HG02970 (cell line): ENCODE measurements around the gene DUSP8.
"Not testable (repeated sequence)": the region's sequence is repeated elsewhere in the genome, so short reads cannot be mapped to it uniquely, and the experiment has no call there.

Experiments
- ATAC-seq: cut with Tn5 transposase; IDR thresholded peaks from one replicate; pipeline ENCODE4 v1.9.1; 2021; ENCODE audit warnings: mild to moderate bottlenecking, moderate library complexity, moderate number of reproducible peaks; ENCODE audit not compliant: unreplicated experiment, low FRiP score

The DUSP8 gene

DNA sequence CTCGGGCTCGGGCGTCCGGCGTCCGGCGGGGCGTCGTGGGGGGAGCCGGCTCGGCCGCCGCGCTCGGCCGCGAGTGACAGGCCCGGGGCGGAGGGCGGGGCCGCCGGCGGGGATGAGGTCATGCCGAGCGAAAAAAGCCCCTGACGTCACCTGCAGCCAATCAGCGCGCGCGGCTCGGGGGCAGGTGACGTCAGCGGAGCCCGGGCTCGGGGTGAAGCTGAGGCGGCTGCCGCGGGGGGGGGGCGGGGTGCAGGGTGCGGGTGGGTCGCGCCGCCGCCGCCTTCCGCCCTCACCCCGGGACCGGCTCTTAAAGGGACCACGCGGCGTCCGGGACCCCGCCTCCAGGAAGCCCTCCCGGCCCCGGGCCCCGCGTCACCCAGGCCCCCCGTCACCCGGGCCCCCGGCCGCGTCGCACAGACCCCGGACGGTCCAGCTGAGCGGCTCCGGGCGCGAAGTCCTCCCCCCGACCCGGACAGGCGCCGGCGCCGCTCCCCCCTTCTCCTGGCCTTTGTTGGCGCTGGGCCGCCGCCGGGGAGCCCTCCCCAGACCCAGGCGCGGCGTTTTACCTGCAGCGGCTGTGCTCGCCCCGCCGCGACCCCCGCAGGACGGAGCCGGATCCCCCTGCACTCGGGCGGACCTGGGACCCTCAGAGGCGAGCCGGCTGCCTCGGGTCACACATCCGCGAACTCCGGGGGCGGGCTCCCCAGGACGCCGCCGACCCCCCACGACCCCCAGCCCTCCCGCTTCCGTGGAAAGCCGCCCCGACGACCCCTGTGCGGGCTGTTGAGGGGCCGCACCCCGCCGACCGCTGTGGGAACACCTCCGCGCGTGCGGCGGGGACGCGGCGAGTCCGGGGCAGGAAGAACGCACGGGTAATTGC lies at the start of gene DUSP8:
Gene DUSP8, minus strand, starts transcription at position 75 of the 880 bp plus-strand sequence. CDS start 6,445 bp downstream, outside the sequence.
- ATAC-seq: peak; percentile 51

- ATAC-seq: no peak
Observed at GRCh38 chr11:1619449-1619848, 47.4 kb upstream of the DUSP8 start.

DNA sequence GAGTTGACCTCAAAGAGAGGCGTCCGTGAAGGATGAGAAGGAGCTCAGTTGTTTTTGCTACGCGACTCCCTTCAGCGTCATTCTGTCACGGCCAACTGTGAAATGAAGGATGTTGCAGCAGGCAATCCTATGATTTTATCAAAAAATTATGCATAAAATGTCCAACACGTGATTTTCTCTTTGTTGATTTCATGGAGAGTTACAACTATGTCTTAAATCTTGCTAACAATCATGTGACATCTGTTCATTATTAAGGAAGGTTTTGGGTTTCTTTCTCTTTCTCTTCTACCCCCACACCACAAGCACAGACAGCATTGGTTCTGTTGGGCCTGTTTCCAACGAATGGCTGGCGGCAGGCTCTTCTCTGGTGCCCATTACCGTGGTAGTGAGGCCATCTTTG lies 46.2 kb upstream of the DUSP8 start:
- no peak for ATAC-seq

DNA sequence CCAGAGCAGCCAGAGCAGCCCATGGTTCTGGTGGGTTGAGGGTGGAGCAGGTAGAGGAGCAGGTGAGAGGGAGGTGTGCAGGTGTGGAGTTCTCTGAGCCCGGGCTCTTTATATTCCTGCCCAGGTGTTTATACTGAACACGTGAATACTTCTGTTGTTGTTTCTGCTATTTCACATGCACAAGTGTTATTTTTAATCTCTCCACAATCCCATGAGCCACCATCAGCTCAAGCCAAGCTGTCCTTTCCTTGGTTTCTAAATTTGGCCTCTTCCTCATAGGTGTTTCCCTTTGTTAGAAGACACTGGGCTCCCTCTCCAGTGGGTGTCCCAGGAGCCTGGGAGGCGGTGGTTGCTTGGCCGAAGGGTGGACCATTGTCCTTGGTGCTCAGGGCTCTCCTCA lies 36.3 kb upstream of the DUSP8 start, which contains the start of gene KRTAP5-3:
Gene KRTAP5-3, minus strand, starts transcription at position 101 of the 400 bp plus-strand sequence. Its CDS starts 78 bp downstream, at position 23.
- ATAC-seq: no peak

DNA sequence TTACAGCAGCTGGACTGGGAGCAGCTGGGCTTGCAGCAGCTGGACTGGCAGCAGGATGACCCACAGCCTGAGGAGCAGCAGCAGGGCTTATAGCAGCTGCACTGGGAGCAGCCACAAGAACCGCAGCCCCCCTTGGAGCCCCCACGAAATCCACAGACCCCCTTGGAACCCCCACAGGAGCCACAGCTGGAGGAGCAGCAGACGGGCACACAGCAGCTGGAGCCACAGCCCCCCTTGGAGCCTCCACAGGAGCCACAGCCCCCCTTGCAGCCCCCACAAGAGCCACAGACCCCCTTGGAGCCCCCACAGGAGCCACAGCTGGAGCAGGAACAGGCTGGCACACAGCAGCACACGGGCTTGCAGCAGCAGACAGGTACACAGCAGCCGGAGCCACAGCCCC lies 35.8 kb upstream of the DUSP8 start:
- not testable (repeated sequence) for ATAC-seq

DNA sequence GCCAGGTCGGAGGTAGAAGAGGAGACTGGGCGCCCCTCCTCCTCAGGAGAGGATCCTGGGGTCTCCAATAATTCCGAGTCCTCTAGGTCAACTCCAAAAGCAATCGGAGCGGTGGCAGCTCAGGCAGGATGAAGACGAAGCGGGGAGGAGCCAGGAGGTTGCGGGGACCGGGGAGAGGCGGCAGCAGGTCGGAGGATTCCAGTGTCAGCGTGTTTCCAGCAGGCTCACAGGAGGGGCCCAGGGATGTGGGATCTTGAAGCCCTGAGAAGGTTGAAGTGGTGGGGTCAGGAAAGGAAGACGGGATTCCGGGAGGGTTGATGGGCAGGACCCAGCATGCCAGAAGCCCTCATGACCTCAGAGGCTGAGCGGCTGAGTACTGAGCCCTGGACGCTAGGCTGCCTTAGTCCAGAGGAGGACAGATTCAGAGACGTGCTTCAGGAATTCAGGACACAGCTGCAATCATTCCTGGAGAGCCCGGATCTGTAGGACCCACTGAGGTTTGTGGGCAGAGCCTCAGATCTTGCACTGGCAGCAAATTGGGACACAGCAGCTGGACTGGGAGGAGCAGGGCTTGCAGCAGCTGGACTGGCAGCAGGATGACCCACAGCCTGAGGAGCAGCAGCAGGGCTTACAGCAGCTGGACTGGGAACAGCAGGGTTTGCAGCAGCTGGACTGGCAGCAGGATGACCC lies 35.2 kb upstream of the DUSP8 start:
- not testable (repeated sequence) for ATAC-seq

- not testable (repeated sequence) for ATAC-seq
Observed at GRCh38 chr11:1605923-1606322, 33.9 kb upstream of the DUSP8 start.

GRCh38 chr11:1604711-1605110 lies 32.6 kb upstream of the DUSP8 start:
- no peak for ATAC-seq

- ATAC-seq: no peak
Observed at GRCh38 chr11:1604181-1604580, 32.1 kb upstream of the DUSP8 start.

DNA sequence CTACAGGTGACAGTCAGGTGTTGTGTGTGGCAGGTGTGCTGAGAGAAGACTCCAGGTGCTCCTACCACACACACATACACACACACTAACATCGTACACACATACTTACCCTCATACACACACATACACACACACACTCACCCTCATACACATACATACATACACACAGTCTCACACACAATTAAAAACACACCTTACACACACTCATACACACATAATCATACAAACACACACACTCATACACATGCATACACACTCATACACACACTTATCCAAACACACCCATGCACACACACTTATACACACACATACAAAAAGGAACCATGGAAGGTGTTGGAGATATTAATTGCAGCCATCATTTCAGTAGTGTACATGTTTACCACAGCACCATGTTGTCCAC lies 31.6 kb upstream of the DUSP8 start:
- no peak for ATAC-seq

GRCh38 chr11:1601663-1602062 lies 29.6 kb upstream of the DUSP8 start:
- not testable (repeated sequence) for ATAC-seq

DNA sequence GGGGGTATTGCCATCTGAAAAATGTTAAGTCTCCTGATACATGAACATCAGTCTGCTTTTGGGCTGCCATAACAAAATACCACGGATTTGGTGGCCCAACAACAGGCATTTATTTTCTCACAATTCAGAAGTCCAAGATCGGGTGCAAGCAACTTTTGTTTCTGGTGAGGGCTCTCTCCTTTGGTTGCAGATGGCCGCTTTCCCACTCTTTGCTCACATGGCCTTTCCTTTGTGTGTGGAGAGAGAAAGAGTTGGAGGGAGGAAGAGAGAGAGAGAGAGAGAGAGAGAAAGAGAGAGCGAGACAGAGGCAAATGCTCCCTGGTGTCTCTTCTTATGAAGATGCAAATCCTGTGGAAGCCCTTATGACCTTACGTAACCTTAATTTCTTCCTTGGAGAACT lies 28.6 kb upstream of the DUSP8 start:
- no peak for ATAC-seq

- no peak for ATAC-seq
Observed at GRCh38 chr11:1598816-1599215, 26.7 kb upstream of the DUSP8 start.

DNA sequence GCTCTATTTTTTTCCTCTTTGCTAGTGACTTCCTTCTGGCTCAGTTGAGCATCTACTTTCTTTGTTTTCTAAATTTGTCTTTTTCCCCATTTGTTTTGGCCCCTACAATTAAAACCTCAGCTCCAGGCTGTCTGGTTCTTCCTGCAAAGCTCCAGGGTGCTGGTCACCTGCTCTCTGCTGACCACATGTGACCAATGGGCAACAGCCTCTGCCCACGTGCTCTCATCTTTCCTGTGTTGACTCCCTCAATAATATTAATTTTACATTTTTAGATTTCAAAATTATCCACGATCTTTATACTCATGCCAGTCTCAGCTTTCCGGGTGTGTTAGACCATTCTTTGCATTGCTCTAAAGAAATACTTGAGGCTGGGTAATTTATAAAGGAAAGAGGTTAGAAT lies 26.3 kb upstream of the DUSP8 start:
- not testable (repeated sequence) for ATAC-seq

DNA sequence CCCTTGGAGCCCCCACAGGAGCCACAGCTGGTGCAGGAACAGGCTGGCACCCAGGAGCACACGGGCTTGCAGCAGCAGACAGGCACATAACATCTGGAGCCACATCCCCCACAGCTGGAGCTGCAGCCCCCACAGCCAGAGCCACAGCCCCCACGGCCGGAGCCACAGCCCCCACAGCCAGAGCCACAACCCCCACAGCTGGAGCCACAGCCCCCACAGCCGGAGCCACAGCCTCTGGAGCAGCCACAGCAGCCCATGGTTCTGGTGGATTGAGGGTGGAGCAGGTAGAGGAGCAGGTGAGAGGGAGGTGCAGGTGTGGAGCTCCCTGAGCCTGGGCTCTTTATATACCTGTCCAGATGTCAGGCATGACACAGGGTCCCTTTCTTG lies 25.9 kb upstream of the DUSP8 start, which contains the start of gene KRTAP5-2:
Gene KRTAP5-2, minus strand, starts transcription at position 301 of the 387 bp plus-strand sequence. Its CDS starts 44 bp downstream, at position 257.
- ATAC-seq: no peak

GRCh38 chr11:1597331-1597993 lies 25.4 kb upstream of the DUSP8 start:
- ATAC-seq: no peak

DNA sequence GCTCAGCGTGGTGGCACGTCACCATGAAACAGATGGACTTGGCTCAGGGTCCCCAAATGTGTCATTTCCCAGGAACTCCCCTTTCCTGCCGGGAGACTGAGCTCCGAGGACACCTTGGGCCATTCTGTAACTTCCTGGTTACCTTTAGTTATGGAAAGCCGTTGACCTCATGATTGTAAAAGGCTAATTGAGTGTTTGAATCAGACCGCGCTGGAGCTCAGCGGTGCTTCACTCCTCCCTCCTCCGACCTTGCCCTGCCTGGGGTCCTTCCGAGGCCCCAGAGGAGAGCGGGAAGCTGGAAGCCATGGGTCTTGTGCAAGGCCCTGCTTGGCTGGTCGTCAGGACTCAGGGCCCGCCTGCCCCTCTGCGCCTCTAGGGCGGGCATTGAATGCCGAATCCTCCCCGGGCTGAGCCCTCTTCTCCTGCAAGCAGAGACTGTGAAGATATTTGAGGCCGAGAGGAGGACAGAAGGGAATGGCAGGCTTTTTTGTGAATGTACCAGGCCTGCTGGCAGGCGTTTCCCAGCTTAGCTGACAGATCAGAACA lies 24.6 kb upstream of the DUSP8 start:
- ATAC-seq: not testable (repeated sequence)

GRCh38 chr11:1595994-1596575 lies 24.0 kb upstream of the DUSP8 start:
- ATAC-seq: not testable (repeated sequence)

DNA sequence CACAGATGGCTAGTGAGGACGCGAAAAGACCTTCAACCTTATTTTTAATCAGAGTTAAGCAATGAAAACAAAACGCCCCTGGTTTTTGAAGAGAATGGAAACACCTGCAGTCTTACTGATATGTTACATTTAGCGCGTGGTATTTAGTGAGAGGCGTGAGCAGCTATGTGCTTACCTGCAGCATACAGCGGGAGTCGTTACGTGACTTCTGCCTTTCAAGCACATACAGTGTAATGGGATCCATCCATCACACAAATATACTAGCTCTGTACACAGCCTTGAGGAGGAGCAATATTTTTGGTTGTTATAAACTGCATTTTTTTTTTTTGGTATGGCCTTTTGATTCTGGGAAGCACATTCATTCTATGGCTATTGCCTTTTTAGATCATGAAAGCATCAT lies 20.6 kb upstream of the DUSP8 start:
- no peak for ATAC-seq

GRCh38 chr11:1589996-1590395 lies 17.9 kb upstream of the DUSP8 start:
- ATAC-seq: no peak
